ENCODE results near the gene SPG21.
"Not testable (repeated sequence)": the region's sequence is repeated elsewhere in the genome, so short reads cannot be mapped to it uniquely, and the experiment has no call there.

The SPG21 gene

GRCh38 chr15:64989416-64990167 is at the start of gene SPG21:
Gene SPG21 (minus strand): TSS chr15:64989914. CDS start chr15:64983569, 6,345 bp downstream.
- peak; percentile 97 for DNase-seq (ENCODE audit: low spot score)

GRCh38 chr15:65038836-65039235 is 49.1 kb upstream of the SPG21 start:
- no peak for DNase-seq (ENCODE audit: low spot score)

- no peak for DNase-seq (ENCODE audit: low spot score)
Measured at GRCh38 chr15:65038428-65038827, 48.7 kb upstream of the SPG21 start.

GRCh38 chr15:65037309-65037708 is 47.6 kb upstream of the SPG21 start:
- no peak for DNase-seq (ENCODE audit: low spot score)

- no peak for DNase-seq (ENCODE audit: low spot score)
Measured at GRCh38 chr15:65034719-65035118, 45.0 kb upstream of the SPG21 start.

- no peak for DNase-seq (ENCODE audit: low spot score)
Measured at GRCh38 chr15:65033659-65034269, 44.0 kb upstream of the SPG21 start.

- no peak for DNase-seq (ENCODE audit: low spot score)
Measured at GRCh38 chr15:65032801-65033537, 43.3 kb upstream of the SPG21 start.

- DNase-seq (ENCODE audit: low spot score): no peak
Measured at GRCh38 chr15:65029736-65030208, 40.1 kb upstream of the SPG21 start.

GRCh38 chr15:65028921-65029735 is 39.4 kb upstream of the SPG21 start, which contains the start of gene MTFMT:
Gene MTFMT (minus strand): TSS chr15:65029639. CDS start chr15:65029613, 26 bp downstream.
- DNase-seq (ENCODE audit: low spot score): peak; percentile 91

- no peak for DNase-seq (ENCODE audit: low spot score)
Measured at GRCh38 chr15:65028338-65028737, 38.6 kb upstream of the SPG21 start.

GRCh38 chr15:65027593-65027992 is 37.9 kb upstream of the SPG21 start:
- no peak for DNase-seq (ENCODE audit: low spot score)

GRCh38 chr15:65026756-65027155 is 37.0 kb upstream of the SPG21 start:
- DNase-seq (ENCODE audit: low spot score): no peak

GRCh38 chr15:65021488-65021887 is 31.8 kb upstream of the SPG21 start:
- no peak for DNase-seq (ENCODE audit: low spot score)

GRCh38 chr15:65020419-65020818 is 30.7 kb upstream of the SPG21 start:
- no peak for DNase-seq (ENCODE audit: low spot score)

GRCh38 chr15:65011198-65011597 is 21.5 kb upstream of the SPG21 start:
- not testable (repeated sequence) for DNase-seq (ENCODE audit: low spot score)

GRCh38 chr15:65008983-65009382 is 19.3 kb upstream of the SPG21 start:
- no peak for DNase-seq (ENCODE audit: low spot score)

GRCh38 chr15:65006876-65007275 is 17.2 kb upstream of the SPG21 start:
- no peak for DNase-seq (ENCODE audit: low spot score)

GRCh38 chr15:65004993-65005392 is 15.3 kb upstream of the SPG21 start:
- no peak for DNase-seq (ENCODE audit: low spot score)

- DNase-seq (ENCODE audit: low spot score): no peak
Measured at GRCh38 chr15:64997745-64998375, 8.1 kb upstream of the SPG21 start.

- no peak for DNase-seq (ENCODE audit: low spot score)
Measured at GRCh38 chr15:64997066-64997465, 7.4 kb upstream of the SPG21 start.

GRCh38 chr15:64993290-64993689 is 3.6 kb upstream of the SPG21 start:
- no peak for DNase-seq (ENCODE audit: low spot score)

All from left forelimb (tissue), 1 donor.